SK-N-MC (cell line): ENCODE data around the gene KCNH6.

ENCODE experiments used
- EZH2 ChIP-seq: fragments of 200-600 bp; sonication (generic); IDR thresholded peaks from one replicate; pipeline ENCODE4 v1.6.1; 2017; ENCODE audit warnings: antibody characterized with exemption
- POLR2AphosphoS5 ChIP-seq: IDR thresholded peaks from 2 replicates; pipeline ENCODE4 v1.6.1; 2012; ENCODE audit warnings: mild to moderate bottlenecking, low read depth, low read length, borderline replicate concordance

DNA sequence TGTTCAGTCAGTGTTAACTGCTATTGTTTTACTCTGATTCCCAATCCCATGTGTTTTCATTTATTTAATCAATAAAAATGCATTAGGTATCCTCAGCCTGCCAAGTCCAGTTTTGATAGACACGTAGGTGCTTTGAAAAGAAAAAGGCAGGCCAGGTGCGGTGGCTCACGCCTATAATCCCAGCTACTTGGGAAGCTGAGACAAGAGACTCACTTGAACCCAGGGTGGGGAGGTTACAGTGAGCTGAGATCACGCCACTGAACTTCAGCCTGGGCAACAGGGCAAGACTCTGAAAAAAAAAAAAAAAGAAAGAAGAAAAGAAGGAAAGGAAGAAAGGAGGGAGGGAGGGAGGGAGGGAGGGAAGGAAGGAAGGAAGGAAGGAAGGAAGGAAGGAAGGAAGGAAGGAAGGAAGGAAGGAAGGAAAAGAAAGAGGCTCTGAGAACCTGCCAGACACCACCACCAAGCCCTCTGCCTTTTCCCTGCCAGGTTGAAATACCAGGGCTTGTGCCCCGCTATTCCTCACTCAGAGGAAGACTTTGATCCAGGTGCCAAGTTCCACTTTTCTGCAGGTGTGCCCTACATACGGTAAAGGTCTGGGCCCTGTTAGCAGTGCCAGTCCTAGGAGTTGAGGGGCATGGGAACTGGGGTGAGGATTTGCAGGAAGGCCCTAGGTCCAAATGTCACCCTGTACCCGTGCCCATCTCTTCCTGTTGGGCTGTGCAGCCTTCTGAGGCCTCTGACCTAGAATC is 10.1 kb upstream of the KCNH6 start:
- TF ChIP-seq EZH2 (no peak), POLR2AphosphoS5 (no peak)
